Erythroblast (primary cell): ENCODE measurements around the gene MRPS10.
"Not testable (repeated sequence)": the region's sequence is repeated elsewhere in the genome, so short reads cannot be mapped to it uniquely, and the experiment has no call there.

Experiments used
- DNase-seq, 2 experiments: peaks; one replicate each; lab custom pipeline; 2025; lab: John Stamatoyannopoulos, UW
- GATA1 ChIP-seq: IDR thresholded peaks from 2 replicates; pipeline ENCODE4 v1.6.1; 2011; ENCODE audit warnings: low read depth, mild to moderate bottlenecking, control low read depth, low read length, moderate library complexity
- POLR2A ChIP-seq: IDR thresholded peaks from 2 replicates; pipeline ENCODE4 v1.6.1; 2011; ENCODE audit warnings: mild to moderate bottlenecking, low read length

The MRPS10 gene

GRCh38 chr6:42212442-42212841 is 5.2 kb downstream of the MRPS10 start:
- TF ChIP-seq POLR2A (no peak), GATA1 (no peak)
- DNase-seq: no peak

DNA sequence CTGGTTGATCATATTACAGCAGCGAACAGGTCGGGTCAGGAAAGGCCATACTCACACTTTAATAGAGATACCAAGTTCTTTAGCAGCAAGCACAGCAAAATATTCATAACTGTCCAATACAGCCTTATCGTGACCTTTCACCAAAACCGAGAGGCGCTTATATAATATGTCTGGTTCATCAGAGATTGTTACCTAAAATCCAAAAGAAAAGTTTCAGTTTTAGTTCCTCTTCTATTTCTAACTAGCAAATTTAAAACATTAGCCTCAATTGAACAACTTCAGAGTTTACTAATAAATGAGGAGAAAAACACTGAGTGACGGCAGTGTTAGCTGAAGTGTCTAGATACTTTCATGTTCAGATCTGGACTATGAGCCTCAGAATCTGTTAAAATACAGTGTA is 5.9 kb downstream of the MRPS10 start:
- DNase-seq: no peak
- TF ChIP-seq GATA1: no peak
- no peak for TF ChIP-seq POLR2A

DNA sequence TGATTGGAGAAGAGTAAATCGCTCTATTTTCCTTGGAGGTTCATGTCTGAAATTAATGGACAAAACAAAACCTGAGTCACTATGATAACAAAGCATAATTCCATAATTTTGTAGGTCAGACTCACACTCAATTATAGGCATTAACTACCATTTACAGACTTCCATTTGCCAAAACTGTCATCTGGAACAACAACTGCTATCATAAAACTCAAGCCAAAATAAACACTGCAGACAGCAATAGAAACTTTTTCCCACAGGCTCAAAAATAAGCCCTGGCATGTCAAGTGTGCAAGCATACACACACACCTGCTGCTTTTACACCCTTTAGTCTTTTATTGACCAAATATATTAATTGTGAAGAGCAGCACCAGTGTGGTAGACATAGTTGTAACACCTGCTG is 7.1 kb downstream of the MRPS10 start:
- no peak for DNase-seq
- TF ChIP-seq GATA1 (no peak), POLR2A (no peak)

- not testable (repeated sequence) for DNase-seq
Observed at GRCh38 chr6:42207559-42207958, 10.1 kb downstream of the MRPS10 start.

GRCh38 chr6:42204768-42205282 is 12.8 kb downstream of the MRPS10 start:
- TF ChIP-seq GATA1: no peak
- no peak for TF ChIP-seq POLR2A
- DNase-seq: no peak

- DNase-seq: no peak
- TF ChIP-seq GATA1 (no peak), POLR2A (no peak)
Observed at GRCh38 chr6:42203183-42203582, 14.5 kb downstream of the MRPS10 start.

GRCh38 chr6:42202131-42202915 is 15.3 kb downstream of the MRPS10 start:
- DNase-seq: not testable (repeated sequence)

GRCh38 chr6:42201382-42201781 is 16.3 kb downstream of the MRPS10 start:
- TF ChIP-seq GATA1 (no peak), POLR2A (no peak)
- DNase-seq: no peak

- DNase-seq: no peak
- TF ChIP-seq POLR2A (no peak), GATA1 (no peak)
Observed at GRCh38 chr6:42200035-42200434, 17.6 kb downstream of the MRPS10 start.

GRCh38 chr6:42199106-42199981 is 18.3 kb downstream of the MRPS10 start:
- DNase-seq: peak; percentile 75 to 91

GRCh38 chr6:42197555-42198362 is 19.9 kb downstream of the MRPS10 start:
- TF ChIP-seq POLR2A (peak; percentile 49), GATA1 (no peak)
- DNase-seq: peak; percentile 82 to 95

More at GRCh38 chr6:42199106-42199981, 18.3 kb downstream of the MRPS10 start:
- TF ChIP-seq POLR2A (peak; percentile 35), GATA1 (no peak)

- TF ChIP-seq GATA1: no peak
- no peak for TF ChIP-seq POLR2A
- DNase-seq: peak; percentile 19 to 21
Observed at GRCh38 chr6:42195415-42195814, 22.2 kb downstream of the MRPS10 start.

GRCh38 chr6:42194056-42194455 is 23.6 kb downstream of the MRPS10 start:
- no peak for DNase-seq
- TF ChIP-seq GATA1 (no peak), POLR2A (no peak)
